AG10803 (cell line): ENCODE results near the gene GMDS.
A peak's percentile ranks its signal among the peaks of the same experiment; 100 is the strongest.

Experiments
- DNase-seq: peaks from one replicate; pipeline ENCODE4 v3.0.0; 2010; ENCODE audit warnings: low read depth
- H3K4me3 ChIP-seq: 2 replicates; pipeline ENCODE4 v1.5.1; 2011; ENCODE audit warnings: mild to moderate bottlenecking, low read length, control low read depth
- TF ChIP-seq, protein P1 (sequence below): conservative IDR thresholded peaks from 2 replicates; pipeline ENCODE4 v1.5.1; 2011; ENCODE audit warnings: mild to moderate bottlenecking, low read length, control low read depth, inconsistent platforms

Gene GMDS

DNA sequence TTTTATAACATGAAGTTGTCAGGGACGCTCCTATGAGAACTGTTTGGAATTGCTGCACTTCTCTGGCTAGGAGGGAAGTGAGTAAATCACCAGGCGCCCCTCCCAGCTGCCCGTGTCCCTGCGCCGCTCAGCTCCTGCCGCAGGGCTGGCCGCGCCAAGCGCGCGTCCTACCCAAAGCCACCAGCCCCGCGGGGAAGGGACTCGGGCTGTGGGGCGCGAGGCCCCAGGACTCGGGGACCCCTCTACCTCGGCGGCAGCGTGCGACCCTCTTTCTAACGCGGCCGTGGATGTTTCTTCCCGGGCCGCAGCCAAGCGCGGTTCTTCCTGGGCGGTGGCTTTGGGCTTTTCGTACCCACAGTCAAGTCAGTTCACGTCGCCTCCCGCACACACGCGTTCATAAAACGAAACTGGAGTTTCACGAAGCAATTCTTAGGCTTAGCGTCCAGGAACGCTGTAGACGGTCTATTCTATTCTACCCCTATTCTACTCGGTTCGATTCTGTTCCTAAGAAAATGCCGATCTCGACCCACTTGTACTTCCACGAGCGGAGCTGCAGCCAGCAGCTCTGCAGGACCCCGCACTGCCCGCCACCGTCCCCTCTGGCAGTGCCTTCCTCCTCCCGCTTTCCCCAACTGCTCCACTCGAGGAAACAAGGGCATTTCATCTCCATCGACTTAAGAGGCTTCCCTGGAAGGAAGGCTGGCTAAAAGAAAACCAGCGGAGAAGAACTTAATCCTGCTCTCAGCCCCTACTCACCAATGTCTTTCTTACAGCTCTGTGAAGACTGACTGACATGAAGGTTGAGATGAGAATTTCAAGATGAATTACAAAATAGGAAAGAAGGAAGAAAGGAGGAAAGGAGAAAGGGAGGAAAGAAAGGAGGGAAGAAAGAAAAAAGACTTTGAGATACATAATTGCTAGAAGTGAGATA, 620.3 kb downstream of the GMDS start:
- TF ChIP-seq, protein P1, sequence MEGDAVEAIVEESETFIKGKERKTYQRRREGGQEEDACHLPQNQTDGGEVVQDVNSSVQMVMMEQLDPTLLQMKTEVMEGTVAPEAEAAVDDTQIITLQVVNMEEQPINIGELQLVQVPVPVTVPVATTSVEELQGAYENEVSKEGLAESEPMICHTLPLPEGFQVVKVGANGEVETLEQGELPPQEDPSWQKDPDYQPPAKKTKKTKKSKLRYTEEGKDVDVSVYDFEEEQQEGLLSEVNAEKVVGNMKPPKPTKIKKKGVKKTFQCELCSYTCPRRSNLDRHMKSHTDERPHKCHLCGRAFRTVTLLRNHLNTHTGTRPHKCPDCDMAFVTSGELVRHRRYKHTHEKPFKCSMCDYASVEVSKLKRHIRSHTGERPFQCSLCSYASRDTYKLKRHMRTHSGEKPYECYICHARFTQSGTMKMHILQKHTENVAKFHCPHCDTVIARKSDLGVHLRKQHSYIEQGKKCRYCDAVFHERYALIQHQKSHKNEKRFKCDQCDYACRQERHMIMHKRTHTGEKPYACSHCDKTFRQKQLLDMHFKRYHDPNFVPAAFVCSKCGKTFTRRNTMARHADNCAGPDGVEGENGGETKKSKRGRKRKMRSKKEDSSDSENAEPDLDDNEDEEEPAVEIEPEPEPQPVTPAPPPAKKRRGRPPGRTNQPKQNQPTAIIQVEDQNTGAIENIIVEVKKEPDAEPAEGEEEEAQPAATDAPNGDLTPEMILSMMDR, result no peak
- peak; percentile 33 for DNase-seq
- H3K4me3 ChIP-seq, result peak overlapping the region; percentile 68

DNA sequence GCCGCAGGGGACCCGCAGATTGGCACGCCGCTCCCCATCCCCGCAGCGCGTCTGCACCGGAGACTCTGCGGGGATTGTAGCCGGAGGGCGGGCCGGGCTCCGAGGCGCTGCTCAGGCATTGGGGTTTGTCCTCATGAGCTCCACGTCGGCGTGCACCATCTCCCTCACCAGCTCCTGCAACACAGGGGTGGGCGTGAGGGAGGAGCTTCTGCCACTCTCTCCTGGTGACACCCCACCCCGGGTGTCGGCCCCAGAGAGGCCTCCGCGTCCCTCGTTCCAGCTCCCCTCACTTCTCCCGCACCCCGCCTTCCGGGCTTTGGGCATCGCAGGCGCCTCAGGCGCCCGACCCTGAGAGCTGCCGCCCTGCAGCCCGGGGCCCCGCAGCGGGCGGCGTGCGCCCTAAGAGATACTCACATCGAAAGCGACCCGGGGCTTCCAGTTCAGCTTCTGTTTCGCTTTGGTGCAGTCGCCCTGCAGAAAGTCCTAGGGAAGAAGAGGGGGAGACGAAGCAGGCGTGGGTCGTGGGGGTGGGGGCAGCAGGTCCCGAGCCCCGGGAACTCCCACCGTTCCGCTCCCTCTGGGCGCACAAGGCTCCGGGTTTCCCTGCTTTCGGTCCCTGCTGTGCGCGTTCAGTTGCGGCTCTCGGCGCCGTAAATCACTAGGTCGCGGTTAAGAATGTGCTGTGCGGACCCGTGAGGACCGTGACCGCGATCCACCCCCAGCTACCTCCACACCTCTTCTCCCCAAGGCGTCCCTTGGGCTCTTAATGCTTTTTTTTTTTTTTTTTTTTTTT, 621.2 kb downstream of the GMDS start:
- DNase-seq, result no peak
- TF ChIP-seq, protein P1, result no peak
- H3K4me3 ChIP-seq, result peak overlapping the region; percentile 68

DNA sequence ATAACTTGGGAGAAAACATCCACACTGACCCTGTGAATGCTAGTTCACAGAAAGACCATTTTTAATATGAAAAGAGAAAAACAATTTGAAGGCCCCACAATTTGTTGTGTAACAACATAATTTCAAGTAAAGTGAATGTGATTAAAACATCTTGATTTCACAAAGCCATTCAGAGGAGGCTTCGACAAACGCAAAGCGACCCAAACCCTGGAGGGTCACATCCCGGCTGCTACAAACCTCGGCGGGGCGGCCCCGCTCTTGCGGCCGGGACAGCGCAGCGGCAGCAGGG, 621.7 kb downstream of the GMDS start:
- TF ChIP-seq, protein P1, result no peak
- H3K4me3 ChIP-seq, result no peak overlapping the region
- DNase-seq, result no peak

DNA sequence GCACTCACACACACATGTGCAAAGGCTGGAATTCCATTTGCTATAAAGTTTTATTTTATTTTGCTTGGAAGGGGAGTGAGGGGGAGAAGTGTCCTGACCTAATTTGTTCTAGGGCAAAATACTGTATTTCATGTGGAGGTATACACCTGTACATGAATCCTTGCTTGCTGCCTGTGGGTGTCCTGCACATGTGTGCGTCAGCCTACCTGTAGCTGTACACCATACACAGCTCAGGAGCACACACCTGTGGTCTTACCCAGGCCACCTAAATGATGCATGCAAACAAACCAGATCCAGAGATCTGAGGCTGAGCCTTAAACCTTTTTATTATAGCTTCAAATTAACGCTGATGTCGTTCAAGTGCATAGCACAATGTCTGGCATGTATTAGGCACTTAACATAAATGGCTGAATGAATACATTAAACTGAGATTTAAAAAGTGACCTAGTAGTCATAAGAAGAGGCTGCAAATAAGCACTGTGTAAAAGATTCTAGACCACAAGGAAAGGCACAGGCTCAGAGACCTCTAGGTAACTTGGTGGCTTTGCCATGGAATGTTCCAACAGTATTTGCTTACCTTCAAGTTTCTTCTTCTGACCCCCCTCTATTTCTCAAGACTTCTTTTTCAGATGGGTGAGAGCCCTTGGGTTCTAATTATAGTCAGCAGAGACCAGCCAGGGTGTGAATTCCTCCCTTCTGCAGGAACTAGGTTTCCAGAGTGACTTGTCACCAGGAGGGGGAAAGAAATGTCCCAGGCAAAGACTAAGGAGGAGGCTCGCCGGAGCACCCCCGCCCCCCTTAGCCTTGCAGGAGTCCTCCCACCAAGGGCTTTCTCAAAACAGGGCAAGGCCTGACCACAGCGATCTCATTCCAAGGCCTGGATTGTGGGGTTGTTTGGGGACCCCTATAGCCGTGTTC, 622.3 kb downstream of the GMDS start:
- TF ChIP-seq, protein P1, result no peak
- DNase-seq, result no peak
- no peak overlapping the region for H3K4me3 ChIP-seq

DNA sequence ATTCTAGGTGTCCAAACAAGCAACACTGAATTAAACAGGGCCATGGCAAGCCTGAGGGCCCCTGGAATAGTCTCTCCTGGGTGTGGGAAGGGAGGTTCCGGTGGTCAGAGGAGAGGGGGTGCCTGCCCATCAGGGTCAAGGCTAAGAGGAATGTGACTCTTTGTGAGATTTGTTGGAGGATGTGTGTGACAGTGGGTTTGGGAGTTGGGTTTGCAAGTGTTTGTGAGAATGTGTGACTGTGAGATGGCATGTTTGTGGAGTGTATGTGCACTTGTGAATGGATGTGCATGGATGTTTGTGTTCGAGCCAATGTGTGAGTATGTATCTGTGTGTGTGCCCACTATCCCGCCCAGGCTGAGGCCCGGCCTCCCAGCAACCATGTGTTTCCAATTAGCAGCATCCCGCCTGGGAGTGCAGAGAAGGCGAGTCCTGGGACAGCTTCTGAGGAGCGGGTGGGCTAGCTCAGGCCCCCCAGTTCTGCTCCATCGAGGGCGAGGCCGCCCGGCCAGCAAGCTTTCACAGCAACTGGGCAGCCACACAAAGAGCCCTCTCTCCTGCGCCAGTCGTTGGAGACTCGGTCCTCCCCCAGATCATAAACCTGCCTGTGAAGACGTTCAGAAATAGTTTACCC, 623.1 kb downstream of the GMDS start:
- TF ChIP-seq, protein P1, result no peak
- no peak overlapping the region for H3K4me3 ChIP-seq
- DNase-seq, result peak; percentile 16

DNA sequence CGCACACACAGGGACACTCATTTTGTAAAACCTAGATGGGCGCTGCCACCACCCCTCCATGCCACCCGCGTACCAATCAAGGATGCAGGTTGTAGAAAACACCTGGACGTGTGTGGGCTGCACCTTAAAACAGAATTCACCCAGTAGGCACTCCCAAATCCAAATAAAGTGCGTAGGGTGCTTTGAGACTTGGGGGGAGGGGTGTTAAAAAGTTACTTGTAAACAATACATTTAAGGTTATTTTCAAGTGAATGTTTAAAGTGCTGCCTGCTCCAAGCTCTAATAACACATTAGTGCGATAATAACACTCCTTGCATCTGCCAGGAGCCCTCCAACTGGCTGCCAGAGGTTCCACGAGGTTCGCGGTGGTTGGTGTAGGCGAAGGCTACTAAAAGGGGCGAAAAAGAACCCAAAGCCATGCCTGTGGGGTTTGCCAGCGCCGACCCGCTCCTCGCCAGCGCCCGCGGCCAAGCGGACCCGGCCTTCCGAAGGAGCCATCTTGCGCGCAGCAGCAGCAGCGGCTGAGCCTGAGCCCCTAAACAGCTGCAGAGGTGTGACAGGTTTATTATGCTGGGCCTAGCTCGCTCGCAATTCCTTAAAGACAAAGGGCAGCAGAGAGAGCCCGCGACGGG, 624.2 kb downstream of the GMDS start:
- DNase-seq, result no peak
- TF ChIP-seq, protein P1, result no peak
- H3K4me3 ChIP-seq, result no peak overlapping the region
